ENCODE results near the gene ABCD1.

GRCh38 chrX:153780678-153781427, 56.2 kb downstream of the ABCD1 start, which contains the start of gene SRPK3:
- no peak for TF ChIP-seq CTCF (IDR thresholded peaks at IDR 0.05; ENCODE audit: poor library complexity)
- TF ChIP-seq EZH2 (IDR thresholded peaks at IDR 0.05; ENCODE audit: borderline replicate concordance), result no peak
- no peak for TF ChIP-seq EZH2phosphoT487 (IDR thresholded peaks at IDR 0.05; ENCODE audit: low read depth, severe bottlenecking, unreplicated experiment)

All from hepatocyte (in vitro differentiated cells).